Thoracic aorta (tissue), 2 donors: ENCODE results near the gene ZFX. TPM values are rescaled to one million over a fixed set of nuclear protein-coding genes. Genes with fewer than 3 reads are reported as not detected.

Experiments
- ATAC-seq: fragments of 150-250 bp; one replicate; pipeline ENCODE4 v1.8.0; 2017; ENCODE audit warnings: low read depth; ENCODE audit not compliant: insufficient number of reproducible peaks, low FRiP score
- DNase-seq: peaks from one replicate; pipeline ENCODE4 v3.0.0-alpha.2; 2020; ENCODE audit warnings: low spot score
- H3K27ac ChIP-seq, 2 donors: fragments of 200-600 bp; sonication (generic); 1 replicate in 1 of 2; 2 replicates in 1 of 2; pipeline ENCODE4 v1.5.1; 2016; ENCODE audit warnings: mild to moderate bottlenecking in 2 of 2, moderate library complexity in 2 of 2
- H3K27me3 ChIP-seq: fragments of 200-600 bp; sonication (generic); replicated peaks from 2 replicates; pipeline ENCODE4 v1.6.0; 2016; ENCODE audit warnings: mild to moderate bottlenecking; ENCODE audit not compliant: insufficient read depth
- H3K36me3 ChIP-seq: fragments of 200-600 bp; sonication (generic); one replicate; pipeline ENCODE4 v1.5.1; 2016
- H3K4me1 ChIP-seq, 2 donors: fragments of 200-600 bp; sonication (generic); 1 replicate in 1 of 2; 2 replicates in 1 of 2; pipeline versions ENCODE4 v1.5.1 to v1.6.0; 2016; ENCODE audit warnings: low read depth in 2 of 2, mild to moderate bottlenecking in 1 of 2; ENCODE audit not compliant: control insufficient read depth in 1 of 2
- H3K4me3 ChIP-seq: fragments of 200-600 bp; sonication (generic); 2 replicates; pipeline ENCODE4 v1.5.1; 2016; ENCODE audit warnings: mild to moderate bottlenecking
- H3K9me3 ChIP-seq: fragments of 200-600 bp; sonication (generic); 2 replicates; pipeline ENCODE4 v1.5.1; 2016
- total RNA-seq, 2 donors: library from RNA; depleted of rRNA; stranded (reverse); fragments of >200 nt; gene quantifications; one replicate each; pipeline versions ENCODE4 v1.1.0 to v1.2.3, GENCODE V29; 2016
- TF ChIP-seq, protein P1 (sequence below): fragments of 200-600 bp; sonication (generic); IDR thresholded peaks from one replicate; pipeline ENCODE4 v1.5.1; 2019; ENCODE audit warnings: antibody characterized with exemption

ZFX gene
- total RNA-seq, 2 donors from 2014 or later, result 38.4 to 39.7 TPM

DNA sequence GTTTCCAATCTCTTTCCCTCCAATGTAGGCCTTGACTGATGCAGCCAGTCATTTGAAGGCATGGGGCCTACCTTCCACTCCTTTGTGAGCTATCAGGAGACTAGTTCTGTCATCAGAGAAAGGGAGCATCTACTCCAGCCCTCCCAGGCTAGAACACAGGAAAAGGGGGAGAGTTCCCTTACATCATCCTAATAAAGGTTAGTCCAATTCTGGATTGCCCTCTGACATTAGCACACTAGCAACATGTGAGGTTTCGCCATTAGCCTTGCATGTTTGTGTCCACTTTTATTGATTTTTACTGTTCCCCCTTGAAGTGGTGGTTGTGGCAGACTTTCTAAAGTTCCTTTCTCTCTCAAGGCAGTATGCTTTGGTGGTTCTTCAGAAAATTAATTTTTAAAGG is 67.3 kb downstream of the ZFX start:
- no peak for ATAC-seq
- Histone ChIP-seq H3K9me3 (no peaks in the 10 kb centered on the region), H3K27me3 (no peaks in the 10 kb centered on the region), H3K4me3 (no peak overlapping the region), H3K27ac (no peak overlapping the region), H3K4me1 (no peaks in the 10 kb centered on the region), H3K36me3 (no peaks in the 10 kb centered on the region)
- DNase-seq, result no peak
- TF ChIP-seq, protein P1, sequence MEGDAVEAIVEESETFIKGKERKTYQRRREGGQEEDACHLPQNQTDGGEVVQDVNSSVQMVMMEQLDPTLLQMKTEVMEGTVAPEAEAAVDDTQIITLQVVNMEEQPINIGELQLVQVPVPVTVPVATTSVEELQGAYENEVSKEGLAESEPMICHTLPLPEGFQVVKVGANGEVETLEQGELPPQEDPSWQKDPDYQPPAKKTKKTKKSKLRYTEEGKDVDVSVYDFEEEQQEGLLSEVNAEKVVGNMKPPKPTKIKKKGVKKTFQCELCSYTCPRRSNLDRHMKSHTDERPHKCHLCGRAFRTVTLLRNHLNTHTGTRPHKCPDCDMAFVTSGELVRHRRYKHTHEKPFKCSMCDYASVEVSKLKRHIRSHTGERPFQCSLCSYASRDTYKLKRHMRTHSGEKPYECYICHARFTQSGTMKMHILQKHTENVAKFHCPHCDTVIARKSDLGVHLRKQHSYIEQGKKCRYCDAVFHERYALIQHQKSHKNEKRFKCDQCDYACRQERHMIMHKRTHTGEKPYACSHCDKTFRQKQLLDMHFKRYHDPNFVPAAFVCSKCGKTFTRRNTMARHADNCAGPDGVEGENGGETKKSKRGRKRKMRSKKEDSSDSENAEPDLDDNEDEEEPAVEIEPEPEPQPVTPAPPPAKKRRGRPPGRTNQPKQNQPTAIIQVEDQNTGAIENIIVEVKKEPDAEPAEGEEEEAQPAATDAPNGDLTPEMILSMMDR, result no peak

DNA sequence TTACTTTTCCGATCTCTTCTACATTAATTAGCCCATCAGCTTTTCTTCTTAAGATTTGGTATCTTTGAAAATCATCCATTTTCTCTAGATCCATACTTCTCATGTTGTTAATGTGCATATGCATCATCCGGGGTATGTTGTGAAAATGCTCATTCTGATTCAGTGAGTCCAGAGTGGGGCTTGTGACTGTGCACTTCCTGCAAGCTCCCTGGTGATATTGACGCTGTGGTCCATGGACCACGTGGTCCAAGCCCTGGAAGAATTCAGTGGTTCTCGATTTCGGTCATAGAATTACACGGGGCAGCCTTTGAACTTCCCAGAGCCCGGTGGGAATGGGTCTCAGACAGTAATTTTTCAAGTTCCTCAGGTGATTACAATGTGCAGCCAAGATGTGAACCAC is 69.8 kb downstream of the ZFX start:
- ATAC-seq, result no peak
- Histone ChIP-seq H3K27ac (no peak overlapping the region), H3K36me3 (no peaks in the 10 kb centered on the region), H3K4me3 (no peak overlapping the region), H3K27me3 (no peaks in the 10 kb centered on the region), H3K4me1 (no peaks in the 10 kb centered on the region), H3K9me3 (no peaks in the 10 kb centered on the region)
- DNase-seq, result no peak
- TF ChIP-seq, protein P1, result no peak

DNA sequence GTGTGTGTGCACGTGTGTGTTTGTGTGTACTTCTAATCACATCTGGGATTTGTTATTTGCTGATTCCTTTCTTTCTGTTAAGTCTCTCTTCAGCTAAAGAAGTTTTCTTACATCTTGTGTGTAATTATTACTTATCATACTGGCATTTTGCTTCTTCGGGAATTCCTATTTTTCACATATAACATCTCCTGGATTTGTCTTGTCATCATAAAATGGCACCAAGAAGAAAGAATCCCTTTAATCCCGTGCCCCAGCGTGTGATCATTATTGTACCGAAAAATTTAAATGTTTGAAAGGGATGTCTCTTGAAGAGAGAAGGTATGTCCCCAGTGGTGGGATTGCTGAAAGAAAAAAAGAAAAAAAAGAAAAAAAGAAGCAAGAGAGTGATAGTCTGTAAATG is 72.3 kb downstream of the ZFX start:
- ATAC-seq (no peak), DNase-seq (no peak)
- Histone ChIP-seq H3K4me1 (no peaks in the 10 kb centered on the region), H3K27me3 (no peaks in the 10 kb centered on the region), H3K4me3 (no peak overlapping the region), H3K9me3 (no peaks in the 10 kb centered on the region), H3K27ac (no peak overlapping the region), H3K36me3 (no peaks in the 10 kb centered on the region)
- TF ChIP-seq, protein P1, result no peak

DNA sequence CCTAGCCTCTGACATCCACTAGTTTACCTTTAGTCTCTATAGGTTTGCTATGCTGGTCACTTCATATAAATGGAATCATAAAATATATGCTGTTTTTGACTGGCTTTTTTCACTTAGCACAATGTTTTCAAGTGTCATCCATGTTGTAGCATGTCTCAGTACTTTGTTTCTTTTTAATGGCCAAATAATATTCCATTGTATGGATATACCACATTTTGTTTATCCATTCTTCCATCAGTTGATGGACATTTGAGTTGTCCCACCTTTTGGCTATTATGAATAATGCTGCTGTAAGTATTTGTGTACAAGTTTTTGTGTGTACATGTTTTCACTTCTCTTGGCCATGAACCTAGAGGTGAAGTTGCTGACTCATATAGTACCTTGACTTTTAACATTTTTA is 75.7 kb downstream of the ZFX start:
- DNase-seq, result no peak
- no peaks in the 10 kb centered on the region for H3K9me3 ChIP-seq
- no peak overlapping the region for H3K27ac ChIP-seq
- no peaks in the 10 kb centered on the region for H3K27me3 ChIP-seq
- no peaks in the 10 kb centered on the region for H3K36me3 ChIP-seq
- H3K4me3 ChIP-seq, result no peak overlapping the region
- no peak for ATAC-seq
- no peaks in the 10 kb centered on the region for H3K4me1 ChIP-seq
- TF ChIP-seq, protein P1, result no peak

DNA sequence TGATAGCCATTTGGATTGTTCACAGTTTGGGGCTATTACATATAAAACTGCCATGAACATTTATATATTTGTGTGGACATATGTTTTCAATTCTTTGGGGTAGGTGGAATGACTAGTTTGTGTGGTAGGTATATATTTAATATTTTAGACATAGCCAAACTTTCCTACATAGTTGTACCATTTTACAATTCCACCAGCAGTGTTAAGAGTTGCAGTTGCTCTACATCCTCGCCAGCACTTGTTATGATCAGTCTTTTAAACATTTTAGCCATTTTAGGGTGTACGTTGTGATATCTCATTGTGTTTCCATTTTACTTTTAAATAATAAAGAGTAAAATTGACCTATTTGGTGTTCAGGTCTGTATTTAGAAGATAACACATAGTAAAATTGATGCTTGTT is 76.6 kb downstream of the ZFX start:
- no peak overlapping the region for H3K4me3 ChIP-seq
- TF ChIP-seq, protein P1, result no peak
- no peaks in the 10 kb centered on the region for H3K36me3 ChIP-seq
- H3K4me1 ChIP-seq, result no peaks in the 10 kb centered on the region
- no peaks in the 10 kb centered on the region for H3K27me3 ChIP-seq
- H3K27ac ChIP-seq, result no peak overlapping the region
- H3K9me3 ChIP-seq, result no peaks in the 10 kb centered on the region
- DNase-seq (no peak), ATAC-seq (no peak)
